H1 (cell line): ENCODE data around the gene ALPK3. TPM values are rescaled to one million over a fixed set of nuclear protein-coding genes. Genes with fewer than 3 reads are reported as not detected.

Experiments
- CTCF ChIA-PET: fragments of 300-600 bp; sonication (Branson Sonifier 250); formaldehyde crosslinking; loops from one replicate; lab custom pipeline; 2021; ENCODE audit not compliant: partially characterized antibody; lab: Charles Lee
- POLR2A ChIA-PET: fragments of 300-600 bp; sonication (Branson Sonifier 250); formaldehyde crosslinking; loops from one replicate; lab custom pipeline; 2021; ENCODE audit warnings: inconsistent platforms; ENCODE audit not compliant: partially characterized antibody; lab: Charles Lee
- DNase-seq, 2 experiments: peaks; one replicate each; pipeline versions ENCODE4 v3.0.0 to v3.0.0-alpha.2; 2010 to 2022; ENCODE audit warnings: low spot score in 2 of 2, low read depth in 1 of 2, mixed read lengths in 1 of 2
- FAIRE-seq: peaks from 2 replicates; lab custom pipeline; 2011; peaks lifted over from hg19 to GRCh38; lab: Jason Lieb, UNC
- H2AFZ ChIP-seq: 2 replicates; pipeline ENCODE4 v1.8.1; 2012; ENCODE audit warnings: low read length, inconsistent platforms
- H2AK5ac ChIP-seq: 2 replicates; pipeline ENCODE4 v1.6.1; 2013; ENCODE audit warnings: low read depth, low read length
- H2BK120ac ChIP-seq: replicated peaks from 2 replicates; pipeline ENCODE3; 2013; ENCODE audit warnings: low read depth, low read length, inconsistent platforms
- H2BK12ac ChIP-seq: 2 replicates; pipeline ENCODE4 v1.6.1; 2013; ENCODE audit warnings: low read depth, low read length
- H2BK15ac ChIP-seq: 2 replicates; pipeline ENCODE4 v1.6.1; 2013; ENCODE audit warnings: low read length
- H2BK20ac ChIP-seq: 2 replicates; pipeline ENCODE4 v1.6.1; 2013; ENCODE audit warnings: low read length
- H2BK5ac ChIP-seq: 2 replicates; pipeline ENCODE4 v1.6.1; 2013; ENCODE audit warnings: low read depth, low read length
- H3K14ac ChIP-seq: 2 replicates; pipeline ENCODE4 v1.6.1; 2013; ENCODE audit warnings: inconsistent platforms; ENCODE audit not compliant: insufficient read length
- H3K18ac ChIP-seq: 2 replicates; pipeline ENCODE4 v1.6.1; 2013; ENCODE audit warnings: low read length; ENCODE audit errors: extremely low read depth
- H3K23ac ChIP-seq: 2 replicates; pipeline ENCODE4 v1.6.1; 2013; ENCODE audit warnings: inconsistent platforms; ENCODE audit not compliant: insufficient read length
- H3K23me2 ChIP-seq: 2 replicates; pipeline ENCODE4 v1.6.1; 2013; ENCODE audit warnings: low read depth, low read length
- H3K27ac ChIP-seq: 2 replicates; pipeline ENCODE4 v1.6.1; 2011; ENCODE audit warnings: low read depth, low read length, inconsistent platforms
- H3K27me3 ChIP-seq, 4 experiments: replicated peaks in 1 of 4; 1 replicate in 1 of 4; 2 replicates in 3 of 4; pipeline versions ENCODE4 v1.6.1 to v1.8.1; 2011 to 2013; ENCODE audit warnings: low read length in 3 of 4, mild to moderate bottlenecking in 3 of 4, inconsistent platforms in 2 of 4, mixed read lengths in 2 of 4, moderate library complexity in 1 of 4; ENCODE audit not compliant: control insufficient read depth in 3 of 4, insufficient read depth in 3 of 4; ENCODE audit errors: extremely low read depth in 1 of 4
- H3K36me3 ChIP-seq, 4 experiments: 2 replicates each; pipeline versions ENCODE4 v1.6.1 to v1.8.1; 2011 to 2013; ENCODE audit warnings: mild to moderate bottlenecking in 4 of 4, low read length in 3 of 4, moderate library complexity in 2 of 4, control low read depth in 1 of 4, inconsistent platforms in 1 of 4; ENCODE audit not compliant: insufficient read depth in 4 of 4, control insufficient read depth in 2 of 4
- H3K4ac ChIP-seq: replicated peaks from 2 replicates; pipeline ENCODE3; 2013; ENCODE audit warnings: low read length, low read depth, mixed read lengths, inconsistent platforms; ENCODE audit not compliant: insufficient read length
- H3K4me1 ChIP-seq, 4 experiments: replicated peaks in 1 of 4; 1 replicate in 1 of 4; 2 replicates in 3 of 4; pipeline versions ENCODE4 v1.6.1 to v1.8.1; 2011 to 2013; ENCODE audit warnings: low read length in 3 of 4, inconsistent platforms in 2 of 4, mixed read lengths in 1 of 4; ENCODE audit not compliant: insufficient read depth in 4 of 4, control insufficient read depth in 3 of 4
- H3K4me2 ChIP-seq, 2 experiments: 2 replicates each; pipeline versions ENCODE4 v1.6.1 to v1.8.1; 2011 to 2013; ENCODE audit warnings: low read depth in 2 of 2, low read length in 2 of 2, control low read depth in 1 of 2, inconsistent platforms in 1 of 2, mild to moderate bottlenecking in 1 of 2; ENCODE audit not compliant: insufficient read depth in 1 of 2
- H3K4me3 ChIP-seq, 4 experiments: fragments of 200-600, 300-600 bp in 1 of 4; sonication (generic), shearing (Covaris generic), sonication (Bioruptor Twin) in 1 of 4; 2 replicates each; pipeline versions ENCODE4 v1.5.1 to v1.8.1; 2011 to 2016; ENCODE audit warnings: low read length in 4 of 4, low read depth in 3 of 4, control low read depth in 2 of 4, inconsistent platforms in 2 of 4, mild to moderate bottlenecking in 2 of 4, mixed read lengths in 1 of 4, moderate library complexity in 1 of 4; ENCODE audit not compliant: insufficient read depth in 2 of 4; ENCODE audit errors: extremely low read depth in 1 of 4
- H3K56ac ChIP-seq: replicated peaks from 2 replicates; pipeline ENCODE3; 2013; ENCODE audit warnings: low read depth, mild to moderate bottlenecking, mixed read lengths, low read length, inconsistent platforms; ENCODE audit not compliant: insufficient read length
- H3K79me1 ChIP-seq: 2 replicates; pipeline ENCODE4 v1.6.1; 2013; ENCODE audit warnings: low read depth, low read length, control low read depth
- H3K79me2 ChIP-seq, 2 experiments: 2 replicates each; pipeline versions ENCODE4 v1.6.1 to v1.8.1; 2012 to 2013; ENCODE audit warnings: low read length in 2 of 2, mild to moderate bottlenecking in 2 of 2, inconsistent platforms in 1 of 2; ENCODE audit not compliant: insufficient read depth in 2 of 2, control insufficient read depth in 1 of 2
- H3K9ac ChIP-seq, 4 experiments: replicated peaks in 1 of 4; 1 replicate in 1 of 4; 2 replicates in 3 of 4; pipeline versions ENCODE4 v1.6.1 to v1.8.1; 2011 to 2013; ENCODE audit warnings: low read depth in 3 of 4, low read length in 3 of 4, control low read depth in 2 of 4, mild to moderate bottlenecking in 2 of 4, moderate library complexity in 2 of 4, inconsistent platforms in 1 of 4; ENCODE audit errors: extremely low read depth in 1 of 4
- H3K9me3 ChIP-seq, 2 experiments: 2 replicates each; pipeline versions ENCODE4 v1.6.1 to v1.8.1; 2012 to 2013; ENCODE audit warnings: mild to moderate bottlenecking in 2 of 2, moderate library complexity in 2 of 2, control low read depth in 1 of 2, inconsistent platforms in 1 of 2, low read depth in 1 of 2, low read length in 1 of 2, mixed read lengths in 1 of 2; ENCODE audit not compliant: insufficient read depth in 2 of 2
- H4K20me1 ChIP-seq, 2 experiments: replicated peaks in 1 of 2; 2 replicates each; pipeline versions ENCODE3 to v1.8.1; 2011 to 2013; ENCODE audit warnings: inconsistent platforms in 2 of 2, low read length in 2 of 2, mild to moderate bottlenecking in 1 of 2; ENCODE audit not compliant: insufficient read depth in 2 of 2, control insufficient read depth in 1 of 2
- H4K5ac ChIP-seq: 2 replicates; pipeline ENCODE4 v1.6.1; 2013; ENCODE audit warnings: low read length, low read depth, mixed read lengths, inconsistent platforms; ENCODE audit not compliant: insufficient read length
- H4K8ac ChIP-seq: 2 replicates; pipeline ENCODE4 v1.8.0; 2013; ENCODE audit warnings: mild to moderate bottlenecking, moderate library complexity, low read length, inconsistent platforms; ENCODE audit not compliant: insufficient read depth; ENCODE audit errors: extremely low read depth
- H4K91ac ChIP-seq: replicated peaks from 2 replicates; pipeline ENCODE3; 2013; ENCODE audit warnings: low read length, mixed read lengths, inconsistent platforms; ENCODE audit not compliant: insufficient read length
- BCL11A ChIP-seq, 2 experiments: IDR thresholded peaks; one replicate each; pipeline ENCODE4 v1.6.1; 2011; ENCODE audit warnings: low read depth in 2 of 2, low read length in 2 of 2, mild to moderate bottlenecking in 2 of 2
- EP300 ChIP-seq, 2 experiments: IDR thresholded peaks; 1 replicate in 1 of 2; 2 replicates in 1 of 2; pipeline ENCODE4 v1.6.1; 2011 to 2012; ENCODE audit warnings: low read depth in 2 of 2, low read length in 2 of 2, mild to moderate bottlenecking in 2 of 2, borderline replicate concordance in 1 of 2, inconsistent platforms in 1 of 2, moderate library complexity in 1 of 2
- EZH2 ChIP-seq: fragments of 200-600 bp; sonication (generic); IDR thresholded peaks from 2 replicates; pipeline ENCODE4 v1.7.1; 2012; ENCODE audit warnings: low read depth, mild to moderate bottlenecking, moderate library complexity, low read length, inconsistent platforms; ENCODE audit not compliant: severe bottlenecking
- HDAC2 ChIP-seq, 2 experiments: fragments of 300-600 bp in 1 of 2; sonication (generic) in 1 of 2; IDR thresholded peaks; 2 replicates each; pipeline ENCODE4 v1.6.1; 2011 to 2012; ENCODE audit warnings: low read depth in 2 of 2, low read length in 2 of 2, mild to moderate bottlenecking in 2 of 2, moderate library complexity in 2 of 2, borderline replicate concordance in 1 of 2, inconsistent platforms in 1 of 2
- KDM1A ChIP-seq: fragments of 200-600, 300-600 bp; sonication (generic); IDR thresholded peaks from 2 replicates; pipeline ENCODE4 v1.7.1; 2016; ENCODE audit warnings: mild to moderate bottlenecking, low read length, borderline replicate concordance
- POLR2A ChIP-seq, 2 experiments: IDR thresholded peaks; 1 replicate in 1 of 2; 2 replicates in 1 of 2; pipeline ENCODE4 v1.6.1; 2011; ENCODE audit warnings: low read depth in 2 of 2, low read length in 2 of 2, mild to moderate bottlenecking in 2 of 2; ENCODE audit errors: control extremely low read depth in 1 of 2
- SAP30 ChIP-seq: fragments of 300-600 bp; sonication (generic); IDR thresholded peaks from 2 replicates; pipeline ENCODE4 v1.7.1; 2012; ENCODE audit warnings: low read length, moderate library complexity, mild to moderate bottlenecking, inconsistent platforms; ENCODE audit not compliant: insufficient read depth, insufficient replicate concordance
- SIN3A ChIP-seq, 2 experiments: IDR thresholded peaks in 1 of 2; conservative IDR thresholded peaks in 1 of 2; 2 replicates each; pipeline ENCODE4 v1.6.1; 2011 to 2012; ENCODE audit warnings: low read length in 2 of 2, improper control_type of control experiment in 1 of 2, low read depth in 1 of 2, mild to moderate bottlenecking in 1 of 2
- TAF7 ChIP-seq: optimal IDR thresholded peaks from 2 replicates; pipeline ENCODE3; 2011; ENCODE audit warnings: low read depth, mild to moderate bottlenecking, inconsistent platforms, low read length, moderate library complexity, borderline replicate concordance
- ZNF274 ChIP-seq: IDR thresholded peaks from 2 replicates; pipeline ENCODE4 v1.7.0; 2012; ENCODE audit warnings: low read length, borderline replicate concordance; ENCODE audit errors: extremely low read depth
- WGBS, 2 experiments: shearing (Covaris generic) in 1 of 2; methylation state at CpG; one replicate each; pipeline versions ENCODE4 v1.1.6 to v1.1.7; 2013 to 2015; ENCODE audit warnings: low lambda C conversion rate in 2 of 2, mixed read lengths in 2 of 2, inconsistent platforms in 1 of 2, low coverage in 1 of 2, missing lambda C conversion rate in 1 of 2; ENCODE audit not compliant: insufficient replicate concordance in 2 of 2, insufficient coverage in 1 of 2, insufficient read length in 1 of 2; ENCODE audit errors: extremely low coverage in 1 of 2, missing lambda C conversion rate in 1 of 2; 5-methylcytosine and 5-hydroxymethylcytosine counted together
- polyA plus RNA-seq, 7 experiments: library from polyadenylated mRNA; depleted of rRNA in 3 of 7; stranded (reverse) in 5 of 7; unstranded in 2 of 7; fragments of >200 nt in 5 of 7; fragments of 200-250 nt in 2 of 7; gene quantifications; 1 replicate in 5 of 7; 2 replicates in 1 of 7; 4 replicates in 1 of 7; pipeline versions ENCODE4 v1.2.1 to v1.2.3, GENCODE V29; 2011 to 2013; ENCODE audit warnings: missing spikeins in 2 of 7, mixed read lengths in 2 of 7
- total RNA-seq: library from RNA; stranded (reverse); fragmentation: NEBNext Ultra II Directional; extraction: Animal tissue kit (Norgen Biotek cat#: 25700); gene quantifications from 2 replicates; pipeline ENCODE4 v1.2.1, GENCODE V29; 2021
- TF ChIP-seq, protein P1 (sequence below): IDR thresholded peaks from 2 replicates; pipeline ENCODE4 v1.6.1; 2012; ENCODE audit warnings: low read length, inconsistent platforms

Gene ALPK3
- total and polyA plus RNA-seq, 2 of the 8 experiments (the other 6 are each of a cell fraction or from before 2014, with no cell fraction given) = 4.4 to 19.2 TPM

DNA sequence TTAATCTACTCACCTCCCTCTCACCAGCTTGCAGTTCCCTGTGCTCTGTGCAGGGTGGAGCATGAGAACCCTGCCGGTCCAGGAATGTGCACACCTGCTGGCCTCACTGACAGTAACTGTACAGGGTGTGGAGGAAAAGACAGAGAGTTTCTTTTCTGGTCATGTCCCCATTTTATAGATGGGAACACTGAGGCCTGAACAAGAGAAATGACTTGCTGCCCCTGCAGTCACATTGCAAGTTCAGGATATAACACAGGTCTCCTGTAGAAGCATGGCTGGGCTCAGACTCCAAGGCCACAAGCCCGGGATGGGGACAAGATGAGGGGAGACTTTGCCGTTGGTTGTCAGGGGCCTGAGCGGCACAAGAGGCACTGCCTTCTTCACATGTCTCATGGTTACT lies 90.6 kb downstream of the ALPK3 start:
- Histone ChIP-seq H3K79me1 (no peaks in the 10 kb centered on the region), H2AFZ (no peak overlapping the region), H3K27ac (no peak overlapping the region), H3K27me3 (no peaks in the 10 kb centered on the region), H2BK12ac (no peak overlapping the region), H2AK5ac (no peak overlapping the region), H3K4ac (no peak overlapping the region), H3K23me2 (no peaks in the 10 kb centered on the region), H4K20me1 (no peaks in the 10 kb centered on the region), H4K5ac (no peak overlapping the region), H4K8ac (no peak overlapping the region), H2BK120ac (no peak overlapping the region), H3K56ac (no peak overlapping the region), H3K9me3 (no peaks in the 10 kb centered on the region), H3K9ac (no peak overlapping the region), H3K23ac (no peak overlapping the region), H3K18ac (no peak overlapping the region), H3K4me2 (no peak overlapping the region), H3K4me1 (no peaks in the 10 kb centered on the region; a peak in 2 of 7 replicates), H3K14ac (no peak overlapping the region), H2BK15ac (no peak overlapping the region), H4K91ac (no peak overlapping the region), H2BK20ac (no peak overlapping the region), H3K79me2 (no peaks in the 10 kb centered on the region), H3K4me3 (no peak overlapping the region), H3K36me3 (no peaks in the 10 kb centered on the region), H2BK5ac (no peak overlapping the region)
- CTCF ChIA-PET = interaction anchor here (1.3 to 1.6 kb wide), 3 partner anchors 8 to 63 kb away, joined by 3 to 5 read pairs (median 4); no protein-coding TSS in a partner anchor
- FAIRE-seq = no peak
- POLR2A ChIA-PET = interaction anchor here (1.0 kb wide), 1 partner anchor 33 kb away, joined by 3 read pairs; no protein-coding TSS in a partner anchor
- no peak for DNase-seq
- 93% methylated on average over 4 of the region's 4 CpGs; no CpG with 5 or more reads in 1 of the 2 experiments for WGBS, 2 experiments
- no peak for TF ChIP-seq BCL11A (IDR thresholded peaks at IDR 0.05; ENCODE audit: low read depth in 2 of 2, low read length in 2 of 2)
- TF ChIP-seq HDAC2 (IDR thresholded peaks at IDR 0.05; ENCODE audit: borderline replicate concordance in 1 of 2, low read depth in 2 of 2, low read length in 2 of 2) = 0 out of 4 replicates have a peak, but pooled peaks of 1 of the 2 experiments have one; percentile 36
- TF ChIP-seq SAP30 = no peak
- TF ChIP-seq, protein P1, sequence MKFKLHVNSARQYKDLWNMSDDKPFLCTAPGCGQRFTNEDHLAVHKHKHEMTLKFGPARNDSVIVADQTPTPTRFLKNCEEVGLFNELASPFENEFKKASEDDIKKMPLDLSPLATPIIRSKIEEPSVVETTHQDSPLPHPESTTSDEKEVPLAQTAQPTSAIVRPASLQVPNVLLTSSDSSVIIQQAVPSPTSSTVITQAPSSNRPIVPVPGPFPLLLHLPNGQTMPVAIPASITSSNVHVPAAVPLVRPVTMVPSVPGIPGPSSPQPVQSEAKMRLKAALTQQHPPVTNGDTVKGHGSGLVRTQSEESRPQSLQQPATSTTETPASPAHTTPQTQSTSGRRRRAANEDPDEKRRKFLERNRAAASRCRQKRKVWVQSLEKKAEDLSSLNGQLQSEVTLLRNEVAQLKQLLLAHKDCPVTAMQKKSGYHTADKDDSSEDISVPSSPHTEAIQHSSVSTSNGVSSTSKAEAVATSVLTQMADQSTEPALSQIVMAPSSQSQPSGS = no peak
- TF ChIP-seq EZH2 = no peak
- TF ChIP-seq KDM1A = peak; percentile 89
- no peak for TF ChIP-seq TAF7
- no peak for TF ChIP-seq EP300 (IDR thresholded peaks at IDR 0.05; ENCODE audit: borderline replicate concordance in 1 of 2, low read depth in 2 of 2, low read length in 2 of 2)
- TF ChIP-seq POLR2A (IDR thresholded peaks at IDR 0.05; ENCODE audit: control extremely low read depth in 1 of 2, low read depth in 2 of 2, low read length in 2 of 2) = no peak
- TF ChIP-seq ZNF274 = no peak
- TF ChIP-seq SIN3A (conservative IDR thresholded peaks at IDR 0.05 in 1 of 2, IDR thresholded peaks at IDR 0.05 in 1 of 2; ENCODE audit: low read depth in 1 of 2, low read length in 2 of 2) = no peak
